GM23248 (cell line): ENCODE data around the gene ZNF438.

ENCODE experiments used
- EZH2 ChIP-seq: fragments of 200-600 bp; sonication (generic); IDR thresholded peaks from 2 replicates; pipeline ENCODE4 v1.6.1; 2018; ENCODE audit warnings: antibody characterized with exemption, mild to moderate bottlenecking; ENCODE audit not compliant: insufficient read depth, poor library complexity, severe bottlenecking
- EZH2phosphoT487 ChIP-seq: fragments of 200-600 bp; sonication (generic); IDR thresholded peaks from 2 replicates; pipeline ENCODE4 v1.6.1; 2018; ENCODE audit warnings: antibody characterized with exemption, moderate library complexity, mild to moderate bottlenecking, low read depth; ENCODE audit not compliant: insufficient read depth

GRCh38 chr10:31032258-31033132 lies 830 bp upstream of the ZNF438 start:
- TF ChIP-seq EZH2 (no peak), EZH2phosphoT487 (no peak)
